Tibial nerve (tissue), 4 donors: Measurements from ENCODE around the gene CCDC28A. TPM values are rescaled to one million over a fixed set of nuclear protein-coding genes. Genes with fewer than 3 reads are reported as not detected.
A peak's percentile ranks its signal among the peaks of the same experiment; 100 is the strongest.

ENCODE experiments used
- DNase-seq, 2 donors: peaks; one replicate each; pipeline ENCODE4 v3.0.0-alpha.2; 2019; ENCODE audit warnings: low spot score in 2 of 2
- H3K27ac ChIP-seq, 4 donors: fragments of 200-600 bp; sonication (generic) in 3 of 4; one replicate each; pipeline ENCODE4 v1.5.1; 2017 to 2019; ENCODE audit warnings: mild to moderate bottlenecking in 1 of 4
- H3K27me3 ChIP-seq, 2 donors: fragments of 200-600 bp; sonication (generic) in 1 of 2; one replicate each; pipeline versions ENCODE4 v1.5.1 to v1.6.0; 2017 to 2019
- H3K36me3 ChIP-seq, 3 donors: fragments of 200-600 bp; sonication (generic); one replicate each; pipeline ENCODE4 v1.5.1; 2018 to 2019
- H3K4me1 ChIP-seq, 4 donors: fragments of 200-600 bp; sonication (generic) in 3 of 4; one replicate each; pipeline ENCODE4 v1.5.1; 2017 to 2019
- H3K4me3 ChIP-seq, 4 donors: fragments of 200-600 bp; sonication (generic) in 3 of 4; one replicate each; pipeline ENCODE4 v1.5.1; 2017 to 2019; ENCODE audit warnings: mild to moderate bottlenecking in 1 of 4, moderate library complexity in 1 of 4
- H3K9me3 ChIP-seq, 4 donors: fragments of 200-600 bp; sonication (generic) in 3 of 4; one replicate each; pipeline ENCODE4 v1.5.1; 2017 to 2019
- EP300 ChIP-seq, 2 donors: sonication (generic); formaldehyde crosslinking; IDR thresholded peaks; one replicate each; pipeline ENCODE4 v1.6.1; 2017; ENCODE audit warnings: antibody characterized with exemption in 2 of 2, mild to moderate bottlenecking in 1 of 2
- POLR2A ChIP-seq, 2 donors: fragments of 450-650 bp; IDR thresholded peaks; one replicate each; pipeline ENCODE4 v1.6.1; 2017; ENCODE audit warnings: antibody characterized with exemption in 2 of 2, mild to moderate bottlenecking in 2 of 2, moderate library complexity in 2 of 2
- WGBS, 2 donors: methylation state at CpG; one replicate each; pipeline ENCODE4 v1.1.5; 2018; 5-methylcytosine and 5-hydroxymethylcytosine counted together
- total RNA-seq, 4 donors: library from RNA; depleted of rRNA; stranded (reverse); fragments of >200 nt; gene quantifications; one replicate each; pipeline ENCODE4 v1.1.0, GENCODE V29; 2016
- TF ChIP-seq, protein P1 (sequence below), 5 experiments: fragments of 200-600 bp in 3 of 5; fragments of 450-650 bp in 2 of 5; sonication (generic) in 3 of 5; IDR thresholded peaks; one replicate each; pipeline ENCODE4 v1.5.1; 2016 to 2019; ENCODE audit warnings: antibody characterized with exemption in 5 of 5, mild to moderate bottlenecking in 3 of 5, moderate library complexity in 2 of 5

Gene CCDC28A
- total RNA-seq, 4 donors from 2014 or later = 10.8 to 31.0 (median 15.7) TPM

GRCh38 chr6:138757136-138757535, 16.4 kb upstream of the CCDC28A start:
- DNase-seq = no peak
- Histone ChIP-seq H3K27me3 (no peaks in the 10 kb centered on the region), H3K36me3 (no peaks in the 10 kb centered on the region), H3K4me3 (no peak overlapping the region), H3K9me3 (no peaks in the 10 kb centered on the region), H3K27ac (no peak overlapping the region), H3K4me1 (no peaks in the 10 kb centered on the region)
- no peak for TF ChIP-seq POLR2A (IDR thresholded peaks at IDR 0.05)
- no peak for TF ChIP-seq EP300 (IDR thresholded peaks at IDR 0.05)
- TF ChIP-seq, protein P1, sequence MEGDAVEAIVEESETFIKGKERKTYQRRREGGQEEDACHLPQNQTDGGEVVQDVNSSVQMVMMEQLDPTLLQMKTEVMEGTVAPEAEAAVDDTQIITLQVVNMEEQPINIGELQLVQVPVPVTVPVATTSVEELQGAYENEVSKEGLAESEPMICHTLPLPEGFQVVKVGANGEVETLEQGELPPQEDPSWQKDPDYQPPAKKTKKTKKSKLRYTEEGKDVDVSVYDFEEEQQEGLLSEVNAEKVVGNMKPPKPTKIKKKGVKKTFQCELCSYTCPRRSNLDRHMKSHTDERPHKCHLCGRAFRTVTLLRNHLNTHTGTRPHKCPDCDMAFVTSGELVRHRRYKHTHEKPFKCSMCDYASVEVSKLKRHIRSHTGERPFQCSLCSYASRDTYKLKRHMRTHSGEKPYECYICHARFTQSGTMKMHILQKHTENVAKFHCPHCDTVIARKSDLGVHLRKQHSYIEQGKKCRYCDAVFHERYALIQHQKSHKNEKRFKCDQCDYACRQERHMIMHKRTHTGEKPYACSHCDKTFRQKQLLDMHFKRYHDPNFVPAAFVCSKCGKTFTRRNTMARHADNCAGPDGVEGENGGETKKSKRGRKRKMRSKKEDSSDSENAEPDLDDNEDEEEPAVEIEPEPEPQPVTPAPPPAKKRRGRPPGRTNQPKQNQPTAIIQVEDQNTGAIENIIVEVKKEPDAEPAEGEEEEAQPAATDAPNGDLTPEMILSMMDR (IDR thresholded peaks at IDR 0.05) = no peak
- WGBS, 2 donors = 51 to 57% methylated on average over 4 of the region's 4 CpGs

GRCh38 chr6:138765896-138766655, 7.5 kb upstream of the CCDC28A start:
- TF ChIP-seq, protein P1 (IDR thresholded peaks at IDR 0.05) = peak; percentile 52 to 76 (median 64)
- TF ChIP-seq EP300 (IDR thresholded peaks at IDR 0.05) = no peak
- no peak for TF ChIP-seq POLR2A (IDR thresholded peaks at IDR 0.05)
- WGBS, 2 donors = 86% methylated on average over 3 of the region's 3 CpGs
- no peaks in the 10 kb centered on the region for H3K4me1 ChIP-seq

GRCh38 chr6:138769102-138769676, 4.4 kb upstream of the CCDC28A start:
- 52 to 55% methylated on average over 6 of the region's 6 CpGs for WGBS, 2 donors
- Histone ChIP-seq H3K4me1 (peaks cover 0 to 8% (median 3%) of the 10 kb centered on the region in 4 donors), H3K27ac (no peak overlapping the region), H3K36me3 (no peaks in the 10 kb centered on the region), H3K9me3 (no peaks in the 10 kb centered on the region), H3K4me3 (no peak overlapping the region), H3K27me3 (no peaks in the 10 kb centered on the region)
- DNase-seq = no peak
- TF ChIP-seq, protein P1 (IDR thresholded peaks at IDR 0.05) = no peak

More at GRCh38 chr6:138765896-138766655, 7.5 kb upstream of the CCDC28A start:
- H3K4me3 ChIP-seq = no peak overlapping the region
- H3K27ac ChIP-seq = no peak overlapping the region
- peak in 1 of 2 donors; percentile 22 for DNase-seq
- H3K9me3 ChIP-seq = no peaks in the 10 kb centered on the region
- no peaks in the 10 kb centered on the region for H3K27me3 ChIP-seq
- no peaks in the 10 kb centered on the region for H3K36me3 ChIP-seq

GRCh38 chr6:138772596-138773176, 883 bp upstream of the CCDC28A start:
- Histone ChIP-seq H3K4me1 (peaks cover 0 to 22% (median 9%) of the 10 kb centered on the region in 4 donors), H3K27ac (peak overlapping the region; percentile 91 to 97 (median 96)), H3K36me3 (peaks cover 0 to 19% (median 3%) of the 10 kb centered on the region in 3 donors), H3K4me3 (peak overlapping the region; percentile 43 to 94 (median 84)), H3K27me3 (no peaks in the 10 kb centered on the region), H3K9me3 (no peaks in the 10 kb centered on the region)
- 13 to 15% methylated on average over 8 of the region's 8 CpGs for WGBS, 2 donors
- no peak for DNase-seq
- no peak for TF ChIP-seq EP300 (IDR thresholded peaks at IDR 0.05)
- no peak for TF ChIP-seq POLR2A (IDR thresholded peaks at IDR 0.05)
- TF ChIP-seq, protein P1 (IDR thresholded peaks at IDR 0.05) = no peak

DNA sequence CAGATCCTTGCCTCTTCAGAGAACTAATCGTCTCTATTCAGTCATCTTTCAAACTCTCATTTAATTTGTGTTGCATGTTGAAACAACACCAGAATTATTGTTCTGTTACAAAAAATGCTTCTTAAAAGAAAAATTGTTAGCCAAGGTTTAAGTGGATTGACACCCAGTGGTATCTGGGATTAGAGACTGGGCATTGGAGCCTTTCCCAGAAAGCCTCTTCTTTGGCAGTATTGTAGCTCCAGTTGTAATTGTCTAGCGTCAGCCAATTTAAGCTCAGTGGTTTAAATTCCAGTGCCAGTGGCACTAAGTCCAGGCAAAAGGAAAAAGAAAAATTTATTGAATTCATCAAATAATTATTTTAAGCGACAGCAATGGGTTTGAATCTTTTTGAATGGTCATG, 801 bp downstream of the CCDC28A start:
- TF ChIP-seq, protein P1 (IDR thresholded peaks at IDR 0.05) = no peak
- TF ChIP-seq EP300 (IDR thresholded peaks at IDR 0.05) = no peak
- no peak for TF ChIP-seq POLR2A (IDR thresholded peaks at IDR 0.05)
- WGBS, 2 donors = 21 to 25% methylated on average over 3 of the region's 3 CpGs
- no peak for DNase-seq
- Histone ChIP-seq H3K27me3 (no peaks in the 10 kb centered on the region), H3K4me3 (peak overlapping the region; percentile 43 to 94 (median 84)), H3K27ac (peak overlapping the region; percentile 91 to 97 (median 96)), H3K36me3 (peaks cover 0 to 34% (median 3%) of the 10 kb centered on the region in 3 donors), H3K4me1 (peaks cover 0 to 22% (median 9%) of the 10 kb centered on the region in 4 donors), H3K9me3 (no peaks in the 10 kb centered on the region)
